Activated naive CD8-positive, alpha-beta T cell treated with anti-CD3 and anti-CD28 coated beads, Interleukin-2, amount 50 U/mL, for 16 hours (primary cell): ENCODE results near the gene MPG.

Source experiments
- DNase-seq: peaks from one replicate; pipeline ENCODE4 v3.0.0-alpha.2; 2020; ENCODE audit warnings: low read depth, low spot score

Gene MPG

DNA sequence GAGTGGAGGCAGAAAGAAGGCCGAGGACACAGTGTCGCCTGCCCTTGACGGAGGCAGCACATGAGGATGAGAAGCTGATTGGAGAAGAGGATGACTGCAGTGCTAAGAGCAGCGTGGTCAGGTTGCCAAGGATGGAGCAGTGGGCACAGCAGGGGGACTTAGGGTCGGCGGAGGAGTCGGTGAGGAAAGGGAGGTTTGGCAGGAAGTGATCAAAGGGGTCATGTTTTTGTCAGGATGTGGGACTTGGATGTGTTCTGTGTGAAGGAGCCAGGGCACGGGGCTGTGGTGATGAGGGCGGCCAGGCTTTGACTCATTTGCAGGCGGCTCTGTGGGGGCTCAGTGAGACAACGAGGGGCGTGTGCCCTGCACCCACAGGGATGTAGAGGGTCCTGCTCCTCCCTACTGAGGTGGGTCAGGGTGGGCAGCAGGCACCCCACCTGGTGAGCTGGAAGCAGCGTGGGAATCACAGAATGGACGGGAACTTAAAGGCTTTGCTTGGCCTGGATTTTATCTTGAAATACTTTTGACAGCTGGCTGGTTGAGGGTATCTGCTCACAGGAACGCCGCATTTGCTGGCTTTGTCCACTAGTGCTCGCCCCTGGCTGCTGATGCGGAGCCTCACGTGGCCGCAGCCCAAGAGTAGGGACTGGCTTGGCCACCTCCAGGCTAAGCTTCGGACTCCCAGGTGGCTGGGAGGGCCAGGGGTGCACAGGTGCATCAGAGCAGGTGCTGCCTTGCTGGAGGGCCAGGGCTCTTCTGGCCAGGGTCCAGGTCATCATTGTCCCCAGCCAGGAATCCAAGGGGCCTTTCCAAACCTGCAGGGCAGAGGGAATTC lies 6.0 kb downstream of the MPG start:
- no peak for DNase-seq

DNA sequence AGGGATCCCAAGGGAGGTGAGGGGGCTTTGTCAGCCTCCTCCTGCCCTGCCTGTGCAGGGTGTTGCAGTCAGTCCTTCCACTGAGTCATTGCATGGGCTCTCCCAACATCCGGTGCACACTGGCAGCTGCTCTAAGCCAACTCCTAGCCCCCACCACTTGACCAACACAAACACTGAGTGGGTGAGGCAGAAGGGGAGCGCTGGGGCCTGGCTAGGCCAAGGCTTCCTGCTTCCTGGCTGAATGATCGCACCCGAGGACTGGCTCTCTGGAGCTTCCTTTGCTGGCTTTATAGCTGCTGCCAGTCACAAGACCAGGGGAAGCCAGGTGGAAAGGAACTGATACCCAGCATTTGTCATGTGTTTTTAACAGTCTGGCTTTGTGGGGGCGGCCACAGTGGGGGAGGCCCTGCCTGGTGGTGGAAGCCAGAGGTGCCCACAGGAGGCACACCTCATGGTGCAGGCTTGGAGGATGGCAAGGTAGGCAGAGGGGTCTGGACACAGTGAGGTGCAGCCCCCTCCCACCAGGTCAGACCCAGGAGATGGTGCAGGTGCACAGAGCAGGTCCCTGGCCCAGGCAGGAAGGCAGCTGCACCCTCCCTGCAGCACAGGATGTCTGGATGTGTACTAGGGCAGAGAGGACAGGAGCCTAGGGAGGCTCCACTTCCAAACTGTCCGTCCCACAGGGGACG lies 6.8 kb downstream of the MPG start:
- peak; percentile 38 for DNase-seq

DNA sequence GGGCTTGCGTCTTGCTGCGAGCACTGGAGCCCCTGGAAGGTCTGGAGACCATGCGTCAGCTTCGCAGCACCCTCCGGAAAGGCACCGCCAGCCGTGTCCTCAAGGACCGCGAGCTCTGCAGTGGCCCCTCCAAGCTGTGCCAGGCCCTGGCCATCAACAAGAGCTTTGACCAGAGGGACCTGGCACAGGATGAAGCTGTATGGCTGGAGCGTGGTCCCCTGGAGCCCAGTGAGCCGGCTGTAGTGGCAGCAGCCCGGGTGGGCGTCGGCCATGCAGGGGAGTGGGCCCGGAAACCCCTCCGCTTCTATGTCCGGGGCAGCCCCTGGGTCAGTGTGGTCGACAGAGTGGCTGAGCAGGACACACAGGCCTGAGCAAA lies 7.4 kb downstream of the MPG start:
- no peak for DNase-seq

DNA sequence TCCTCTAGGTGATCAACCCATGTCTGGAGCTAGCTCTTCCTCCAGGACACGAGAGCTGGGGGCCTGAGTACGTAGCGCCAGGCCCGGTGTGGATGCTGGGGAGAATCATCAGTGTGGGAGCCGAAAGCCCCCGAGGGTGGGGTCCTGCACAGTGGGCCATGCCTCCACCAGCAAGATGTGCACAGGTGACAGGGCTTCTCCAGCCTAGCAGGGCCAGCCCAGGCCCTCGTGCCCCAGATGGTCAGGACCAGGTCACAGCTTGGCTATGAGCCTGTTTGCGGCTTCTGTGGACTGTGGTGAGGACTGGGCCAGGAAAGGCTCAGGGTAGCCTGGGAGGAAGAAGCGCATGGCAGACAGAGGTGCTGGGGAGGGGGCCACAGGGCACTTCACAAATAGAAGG lies 7.8 kb downstream of the MPG start:
- no peak for DNase-seq

DNA sequence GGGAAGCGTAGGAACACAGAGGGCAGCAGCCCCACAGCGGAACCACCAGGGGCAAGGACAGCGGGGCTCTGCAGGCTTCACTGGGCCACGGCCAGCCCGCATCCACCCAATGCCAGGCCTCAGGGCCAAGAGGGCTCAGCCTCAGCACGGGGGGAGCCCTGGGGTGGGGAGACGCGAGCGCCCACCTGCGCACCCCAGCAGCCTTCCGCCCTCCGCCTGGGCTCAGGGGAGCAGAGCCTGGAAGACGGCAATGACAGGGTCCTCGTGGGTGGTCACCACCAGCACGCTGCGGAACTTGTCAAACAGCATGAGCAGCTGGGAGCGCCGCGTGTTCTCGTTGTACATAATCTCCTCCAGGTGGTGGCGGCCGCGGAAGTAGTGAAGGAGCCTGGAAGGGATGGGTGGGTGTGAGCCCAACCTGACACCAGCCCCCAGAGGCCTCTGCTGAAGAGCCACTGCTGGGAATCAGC lies 8.5 kb downstream of the MPG start:
- no peak for DNase-seq

DNA sequence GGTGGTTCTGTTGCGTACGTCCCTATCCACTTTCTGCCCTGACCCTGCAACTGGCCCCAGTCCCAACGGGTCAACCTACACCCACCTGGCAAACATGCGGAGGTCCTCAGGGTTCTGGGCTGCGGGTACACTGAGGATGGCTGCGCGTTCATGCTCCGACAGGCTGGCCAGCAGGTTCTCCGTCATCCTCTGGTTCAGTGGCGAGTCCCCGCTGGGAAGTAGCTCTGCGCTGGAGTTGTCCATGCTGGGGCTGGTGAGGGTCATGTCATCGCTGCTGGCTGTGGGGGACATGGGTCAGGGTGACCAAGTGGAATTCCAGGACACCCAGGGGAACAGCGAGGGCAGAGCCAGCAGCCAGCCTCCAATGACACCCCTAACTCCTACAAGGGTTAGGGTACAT lies 10.6 kb downstream of the MPG start:
- DNase-seq: no peak

DNA sequence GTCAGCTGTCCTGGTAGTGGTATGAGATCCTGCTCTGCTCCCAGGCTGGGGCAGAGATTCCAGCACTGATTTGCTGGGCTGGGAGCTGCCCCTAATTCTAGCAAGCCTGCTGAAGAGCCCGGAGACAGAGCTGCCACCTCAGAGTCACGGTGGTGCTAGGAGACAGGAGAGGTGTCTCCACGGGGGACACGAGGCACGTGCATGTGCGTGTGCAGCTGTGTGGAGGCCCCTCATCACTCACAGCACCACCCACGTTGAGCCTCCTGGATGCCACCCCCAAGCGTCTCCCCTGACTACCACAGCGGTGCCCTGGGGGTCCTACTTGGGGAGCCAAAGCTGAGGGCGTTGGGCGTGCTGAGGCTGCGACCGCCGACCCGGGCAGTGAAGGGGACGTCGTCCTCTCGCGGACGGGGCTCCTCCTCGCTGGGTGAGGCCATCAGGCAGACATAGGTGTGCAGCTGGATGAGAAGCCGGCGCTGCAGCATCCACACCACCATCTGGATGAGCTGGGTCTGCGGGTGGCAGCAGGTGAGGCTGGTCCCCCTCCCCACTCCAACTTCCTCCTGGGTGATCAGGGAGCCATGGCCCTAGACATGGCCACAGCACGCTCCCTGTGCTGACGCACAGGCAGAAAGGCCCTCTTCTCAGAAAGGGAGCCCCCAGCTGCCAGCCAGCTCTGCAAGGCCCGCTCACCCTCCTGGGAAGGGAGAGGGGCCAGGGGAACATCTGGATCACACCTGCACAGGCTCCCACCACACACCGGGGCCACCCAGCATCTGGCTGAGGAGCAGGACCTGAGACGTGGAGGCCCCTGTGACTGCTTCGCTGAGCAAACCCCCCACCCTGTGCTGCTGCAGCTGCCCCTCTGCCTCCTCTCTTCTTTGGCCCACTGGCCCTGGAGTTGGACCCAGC lies 11.6 kb downstream of the MPG start:
- DNase-seq: no peak

DNA sequence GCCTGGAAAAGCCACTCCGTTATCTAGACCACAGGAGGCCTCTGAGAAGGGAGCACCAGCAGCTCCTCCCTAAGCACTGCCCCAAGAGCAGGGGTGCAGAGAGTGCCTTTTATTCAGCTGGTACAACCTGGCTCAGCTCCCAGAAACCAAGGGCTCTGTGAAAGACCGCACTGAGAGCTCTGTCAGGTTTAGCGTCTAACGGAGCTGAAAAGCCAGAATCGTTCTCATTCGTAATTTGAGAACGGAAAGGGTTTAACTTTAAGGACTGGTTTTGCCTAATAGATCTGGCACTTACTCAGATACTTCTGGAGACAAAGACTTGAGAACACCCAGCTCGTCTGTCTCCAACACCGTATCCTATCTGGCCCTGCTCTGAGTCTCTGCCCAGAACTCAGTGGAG lies 13.5 kb downstream of the MPG start:
- no peak for DNase-seq

DNA sequence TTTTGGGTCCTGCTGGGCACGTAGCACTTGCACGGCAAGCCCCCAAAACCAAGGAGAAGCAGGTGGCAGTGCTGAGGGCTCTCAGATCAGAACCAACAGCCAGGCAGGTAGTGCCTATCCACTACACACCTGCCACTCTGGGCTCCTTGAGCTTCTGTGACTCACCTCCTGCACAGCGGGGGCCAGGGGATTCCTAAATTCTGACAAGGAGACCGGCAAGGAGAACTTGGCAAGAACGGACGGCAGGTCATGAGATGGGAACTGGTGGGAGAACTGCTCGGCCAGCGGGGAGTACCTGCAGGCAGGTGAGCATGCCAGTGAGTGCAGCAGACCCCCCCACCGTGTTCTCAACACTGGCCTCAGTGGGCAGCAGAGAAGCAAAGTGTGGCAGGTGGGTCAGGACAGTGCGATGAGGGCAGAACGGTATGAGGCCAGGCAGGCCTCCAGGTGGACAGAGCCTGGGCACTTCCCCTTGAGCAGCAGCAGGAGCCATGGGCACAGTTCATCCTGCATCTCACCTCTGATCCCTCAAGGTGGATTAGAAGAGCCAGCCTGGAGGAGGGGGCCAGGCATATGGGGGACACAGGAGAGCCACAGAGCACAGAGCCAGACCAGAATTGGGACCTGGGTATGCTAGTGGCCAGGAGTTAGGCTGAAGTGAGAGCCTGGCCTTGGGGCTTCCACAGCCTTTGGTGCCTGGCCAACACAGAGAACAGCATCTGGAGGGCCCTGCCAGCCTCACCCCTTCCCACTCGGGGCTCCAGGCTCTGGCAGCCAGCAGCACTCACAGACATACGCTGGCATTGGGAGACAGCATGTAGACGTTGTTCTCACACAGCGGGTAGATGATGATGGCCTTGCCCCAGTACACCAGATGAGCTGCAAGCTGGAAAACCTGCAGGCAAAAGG lies 14.7 kb downstream of the MPG start:
- DNase-seq: no peak

DNA sequence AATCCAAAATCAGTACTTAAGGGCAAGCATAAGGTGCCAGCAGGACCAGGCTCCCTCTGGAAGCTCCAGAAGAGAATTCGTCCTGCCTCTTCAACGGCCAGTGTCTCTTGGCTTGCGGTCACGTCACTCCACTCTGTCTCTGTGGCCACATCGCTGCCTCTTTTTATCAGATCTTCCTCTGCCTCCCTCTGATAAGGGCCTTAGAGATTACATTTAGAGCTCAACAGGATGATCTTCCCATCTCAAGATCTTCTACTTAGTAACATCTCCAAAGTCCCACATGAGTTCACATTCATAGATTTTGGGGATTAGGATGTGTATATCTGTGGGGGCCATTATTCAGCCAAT lies 16.9 kb downstream of the MPG start:
- no peak for DNase-seq

DNA sequence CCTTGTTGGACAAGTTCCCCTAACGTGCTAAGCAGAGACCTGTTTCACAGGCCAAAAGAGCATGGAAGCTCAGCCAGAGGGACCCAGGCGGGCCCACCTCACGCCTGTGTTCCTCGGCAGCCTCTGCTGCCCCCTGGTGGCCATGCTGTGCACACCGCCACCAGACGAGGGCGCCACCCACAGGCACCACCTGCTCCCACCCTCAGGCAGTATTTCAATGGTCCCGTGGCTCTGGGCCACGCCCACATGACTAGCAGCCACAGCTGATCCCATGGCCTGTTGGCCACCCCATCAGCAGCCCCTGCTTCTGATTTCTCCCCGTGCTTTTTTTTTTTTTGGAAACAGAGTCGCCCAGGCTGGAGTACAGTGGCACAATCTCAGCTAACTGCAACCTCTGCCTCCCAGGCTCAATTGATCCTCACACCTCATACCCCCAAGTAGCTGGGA lies 18.9 kb downstream of the MPG start:
- peak; percentile 83 for DNase-seq

DNA sequence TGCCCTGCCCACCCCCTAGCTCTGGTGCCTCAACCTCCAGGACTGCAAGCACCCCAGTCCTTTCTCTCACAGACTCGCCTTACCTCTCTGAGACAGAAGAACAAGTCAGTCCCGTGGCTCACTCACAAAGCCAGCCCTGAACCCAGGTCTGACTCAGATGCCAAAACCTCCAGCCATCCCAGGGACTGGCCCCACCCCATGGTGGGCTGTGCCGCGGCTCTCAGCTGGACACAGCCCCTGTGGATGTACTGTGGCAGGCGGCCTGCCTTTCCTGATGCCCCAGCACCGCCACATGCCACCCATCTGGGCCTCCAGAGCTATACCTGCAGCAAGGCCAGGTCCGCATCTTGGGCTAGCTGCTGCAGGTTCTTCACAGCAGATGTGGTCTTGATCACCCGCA lies 19.8 kb downstream of the MPG start:
- no peak for DNase-seq

DNA sequence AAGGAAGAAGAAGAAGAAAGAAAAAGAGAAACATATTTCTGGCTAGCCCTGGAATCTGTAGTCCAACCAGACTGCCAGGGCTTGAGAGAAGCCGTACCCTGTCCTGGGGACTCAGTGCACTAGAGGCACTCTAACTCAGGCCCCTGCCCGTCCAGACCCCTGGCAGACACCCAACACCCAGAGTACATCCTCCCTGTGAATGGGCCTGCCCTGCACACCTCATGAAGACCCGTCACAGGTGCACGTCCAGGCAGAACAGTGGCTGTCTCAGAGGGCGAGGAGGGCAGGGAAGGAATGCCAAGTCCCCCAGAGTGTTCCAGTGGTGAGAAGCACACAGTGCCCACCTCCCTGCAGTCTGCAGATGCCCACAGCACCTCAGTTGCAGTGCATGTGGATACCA lies 23.0 kb downstream of the MPG start:
- no peak for DNase-seq

DNA sequence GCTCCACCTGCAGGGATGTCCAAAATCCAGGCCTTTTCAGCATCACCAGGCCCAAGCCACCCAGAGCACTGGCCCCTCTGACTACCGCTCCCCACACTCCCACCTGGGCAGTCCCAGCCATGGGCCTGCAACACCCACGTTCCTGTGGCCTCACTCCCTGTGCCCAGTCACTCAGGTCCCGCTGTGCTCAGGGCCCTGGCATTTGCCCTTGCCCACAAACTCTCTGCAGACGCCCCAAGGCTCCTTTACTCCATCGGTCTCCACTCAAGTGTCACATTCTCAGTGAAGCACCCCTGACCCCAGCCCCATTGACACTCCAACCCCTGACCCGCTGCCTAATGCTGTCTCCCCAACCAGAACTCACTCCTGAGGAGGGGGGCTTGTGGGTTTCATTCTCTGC lies 23.6 kb downstream of the MPG start:
- DNase-seq: no peak

DNA sequence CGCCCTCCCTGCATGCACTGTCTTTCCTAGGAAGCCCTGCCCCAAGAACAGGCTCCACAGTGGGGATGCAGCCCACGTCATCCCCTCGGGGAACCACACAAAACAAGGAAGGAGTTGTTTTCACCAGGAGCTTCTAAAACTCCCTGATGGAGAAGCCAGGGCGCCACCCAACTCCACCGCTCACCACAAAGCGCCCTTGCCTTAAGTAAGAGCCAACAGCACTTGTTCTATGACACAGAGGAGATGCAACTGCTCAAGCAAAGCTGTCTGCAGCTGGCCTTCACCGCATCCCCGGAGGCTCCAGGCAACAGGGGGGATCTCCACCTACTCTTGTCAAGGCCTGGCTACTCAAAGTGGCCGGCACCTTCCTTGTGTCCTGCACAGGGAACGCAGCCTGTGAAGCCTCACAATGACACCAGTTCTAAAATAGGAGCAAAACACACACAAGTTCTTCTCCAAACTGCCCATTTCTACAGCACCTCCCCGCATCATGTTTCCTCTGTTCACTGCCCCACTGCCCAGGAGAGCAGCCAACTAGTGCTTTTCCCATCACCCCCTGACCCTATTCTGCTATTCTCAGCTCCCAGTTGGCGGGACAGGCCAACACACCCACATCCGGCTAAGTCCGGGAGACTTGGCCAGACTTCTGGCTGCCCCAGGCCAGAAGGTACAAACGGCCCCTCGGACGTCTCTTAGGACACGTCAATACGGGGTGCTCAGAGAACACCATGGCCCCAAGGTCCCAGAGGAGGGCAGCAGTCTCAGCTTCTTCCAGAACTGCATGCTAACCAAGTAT lies 24.2 kb downstream of the MPG start:
- no peak for DNase-seq

DNA sequence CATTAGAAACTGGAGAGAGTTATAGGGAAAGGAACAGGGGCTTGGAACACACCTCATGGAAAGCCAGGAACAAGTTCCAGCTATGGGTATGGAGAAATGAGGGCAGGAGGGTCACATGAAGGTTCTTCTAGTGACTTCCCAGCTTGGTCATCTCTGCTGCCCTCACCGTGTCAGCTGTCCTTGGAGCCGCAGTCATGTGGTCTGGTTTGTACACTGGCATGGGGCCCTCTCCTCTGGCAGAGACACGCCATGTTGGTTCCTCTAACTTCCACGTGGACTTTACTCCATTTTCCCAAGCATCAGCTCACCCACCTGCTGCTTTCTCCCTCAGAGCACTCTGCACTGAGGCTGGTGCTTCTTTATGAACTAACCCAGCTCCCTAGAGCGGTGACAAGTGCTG lies 26.3 kb downstream of the MPG start:
- no peak for DNase-seq

DNA sequence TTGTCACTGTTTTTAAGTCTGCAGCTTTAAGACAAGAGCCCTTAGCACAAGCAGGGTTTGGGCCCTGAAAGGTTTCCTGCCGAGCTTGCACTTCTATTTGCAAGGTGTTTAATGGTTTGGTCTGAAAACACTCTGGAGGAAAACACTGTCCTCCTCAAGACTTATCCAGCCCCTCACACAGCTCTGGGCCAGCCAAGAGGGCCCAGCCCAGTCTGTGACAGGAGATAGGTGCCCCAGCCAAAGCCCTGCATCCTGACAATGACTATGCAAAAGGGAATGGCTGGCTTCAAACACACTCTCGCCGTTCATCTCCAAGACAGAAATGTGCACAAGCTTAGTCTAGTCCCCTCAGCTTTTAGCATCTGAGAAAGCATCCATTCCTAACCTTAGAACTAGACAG lies 26.9 kb downstream of the MPG start:
- no peak for DNase-seq

DNA sequence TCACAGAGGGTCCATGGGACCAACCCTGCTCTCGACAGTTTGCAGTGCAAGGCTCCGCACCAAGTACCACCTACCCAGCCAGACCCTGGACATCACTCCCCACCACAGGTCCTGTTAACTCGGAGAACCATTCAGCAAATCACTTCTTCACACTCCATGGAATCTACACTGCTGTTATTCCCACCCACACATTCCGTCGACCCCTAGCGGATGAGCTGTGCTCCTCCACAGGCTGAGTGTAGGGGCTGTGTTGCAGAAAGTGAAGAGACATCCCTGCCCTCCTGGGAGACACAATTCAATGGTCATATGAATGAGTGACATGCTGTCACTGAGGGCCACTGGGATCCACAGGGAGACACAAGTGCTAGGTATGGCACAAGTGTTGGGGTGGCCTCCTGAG lies 27.5 kb downstream of the MPG start:
- DNase-seq: no peak

DNA sequence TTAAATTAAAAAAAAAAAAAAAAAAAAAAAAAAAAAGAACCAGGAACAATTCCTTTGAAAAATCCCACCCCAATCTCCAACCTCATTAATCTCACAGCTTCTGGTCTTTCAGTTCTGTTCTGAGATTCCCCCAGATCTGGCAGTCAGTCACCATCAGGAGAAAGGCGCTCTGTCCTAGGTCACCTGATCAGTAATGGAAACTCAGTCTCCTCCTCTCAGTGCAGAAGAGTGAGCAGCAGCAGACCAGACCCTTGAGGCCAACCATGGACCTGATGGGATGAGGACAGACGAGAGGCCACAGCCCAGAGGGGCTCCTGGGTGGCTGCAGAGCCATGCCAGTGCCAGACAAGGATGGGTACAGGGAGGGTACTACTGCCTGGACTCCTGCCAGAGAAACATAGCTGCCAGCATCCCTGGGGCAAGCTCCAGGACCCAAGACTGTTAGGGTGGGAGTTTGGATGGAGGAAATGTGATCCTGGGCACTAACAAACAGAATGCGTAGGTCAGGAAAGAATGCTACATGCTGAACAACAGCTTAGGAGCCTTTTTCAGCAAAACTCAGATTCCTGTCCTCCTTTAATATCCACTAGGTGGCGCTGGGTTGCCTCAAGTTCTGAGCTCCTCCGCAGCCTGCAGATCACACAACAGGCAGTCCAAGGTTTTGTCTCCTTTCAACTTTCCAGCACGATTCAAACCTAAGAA lies 28.7 kb downstream of the MPG start:
- no peak for DNase-seq
